ENCODE data around the gene PLK1.

The PLK1 gene

DNA sequence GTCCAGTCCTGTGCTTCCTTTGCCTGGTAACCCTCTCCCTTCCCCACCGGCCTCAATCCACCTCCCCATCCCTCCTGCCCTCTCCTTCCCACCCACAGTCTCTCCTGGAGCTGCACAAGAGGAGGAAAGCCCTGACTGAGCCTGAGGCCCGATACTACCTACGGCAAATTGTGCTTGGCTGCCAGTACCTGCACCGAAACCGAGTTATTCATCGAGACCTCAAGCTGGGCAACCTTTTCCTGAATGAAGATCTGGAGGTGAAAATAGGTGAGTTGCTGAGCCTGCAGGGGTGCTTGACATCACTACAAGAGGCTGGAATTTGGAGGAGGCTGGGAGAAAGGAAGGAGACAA is 1.3 kb downstream of the PLK1 start:
- DNase-seq (ENCODE audit: low spot score): no peak

DNA sequence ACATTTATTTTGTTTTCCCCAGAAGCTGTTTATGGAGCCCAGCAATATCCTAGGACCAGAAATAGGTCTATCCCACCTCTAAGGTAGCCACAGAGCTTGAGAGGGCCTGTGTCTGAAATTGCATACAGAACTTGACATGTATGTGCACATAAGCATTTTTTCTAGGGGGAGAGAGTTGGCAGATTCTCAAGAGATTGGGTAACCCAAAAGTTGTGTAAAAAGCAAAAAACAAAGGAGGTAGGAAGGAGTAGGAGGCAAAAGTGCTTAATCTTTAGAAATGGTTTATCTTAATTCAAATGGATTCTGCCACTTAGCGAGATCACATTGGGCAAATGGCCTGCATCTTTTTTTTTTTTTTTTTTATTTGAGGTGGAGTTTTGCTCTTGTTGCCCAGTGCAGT is 3.5 kb downstream of the PLK1 start:
- DNase-seq (ENCODE audit: low spot score): no peak

DNA sequence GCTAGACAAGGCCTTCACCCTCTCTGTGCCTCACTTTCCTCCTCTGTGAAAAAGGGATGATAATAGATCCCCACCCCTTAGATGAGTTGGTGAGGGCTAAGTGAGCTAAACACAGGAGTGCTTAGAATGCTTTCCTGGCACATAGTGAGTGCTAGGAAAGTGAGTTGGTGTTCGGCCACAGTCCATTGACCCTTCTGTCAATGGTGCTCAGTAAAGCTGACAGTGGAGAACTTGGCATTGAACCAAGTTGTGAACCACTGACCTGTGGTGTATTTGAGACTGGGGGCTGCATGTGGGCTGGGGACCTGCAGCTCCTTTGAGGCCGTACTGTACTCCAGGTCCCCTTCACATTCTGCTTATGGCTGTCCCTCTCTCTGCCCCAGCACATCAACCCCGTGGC is 4.8 kb downstream of the PLK1 start:
- DNase-seq (ENCODE audit: low spot score): no peak

DNA sequence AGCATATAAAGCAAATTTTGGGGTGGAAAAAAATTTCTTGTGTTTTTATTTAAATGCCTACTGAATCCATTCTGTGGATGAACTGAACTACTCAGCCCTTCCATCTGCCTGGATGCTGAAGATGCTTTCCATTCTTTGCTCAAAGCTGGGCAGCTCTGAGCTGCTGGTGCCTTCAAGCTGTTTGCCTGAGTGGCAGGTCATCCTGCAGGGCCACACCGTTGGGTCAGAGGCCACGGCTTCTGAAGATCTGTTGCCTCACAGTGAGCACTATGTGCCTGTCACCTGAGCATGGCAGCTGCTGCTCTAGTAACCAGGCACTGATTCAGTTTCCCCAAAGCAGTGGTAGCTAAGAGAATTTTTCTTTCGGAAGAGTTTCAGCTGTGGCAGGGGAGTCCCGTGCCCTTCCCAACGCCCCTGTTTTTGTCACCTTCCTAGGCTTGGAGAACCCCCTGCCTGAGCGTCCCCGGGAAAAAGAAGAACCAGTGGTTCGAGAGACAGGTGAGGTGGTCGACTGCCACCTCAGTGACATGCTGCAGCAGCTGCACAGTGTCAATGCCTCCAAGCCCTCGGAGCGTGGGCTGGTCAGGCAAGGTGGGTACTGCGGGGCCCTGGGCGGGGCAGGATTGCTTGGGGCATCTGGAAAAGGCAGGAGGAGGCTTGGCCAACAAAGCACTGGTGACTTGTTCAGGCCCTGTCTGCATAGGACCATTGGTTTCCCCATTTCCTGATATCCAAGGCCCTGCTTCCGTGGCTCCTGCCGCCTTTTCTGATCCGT is 8.5 kb downstream of the PLK1 start:
- no peak for DNase-seq (ENCODE audit: low spot score)

DNA sequence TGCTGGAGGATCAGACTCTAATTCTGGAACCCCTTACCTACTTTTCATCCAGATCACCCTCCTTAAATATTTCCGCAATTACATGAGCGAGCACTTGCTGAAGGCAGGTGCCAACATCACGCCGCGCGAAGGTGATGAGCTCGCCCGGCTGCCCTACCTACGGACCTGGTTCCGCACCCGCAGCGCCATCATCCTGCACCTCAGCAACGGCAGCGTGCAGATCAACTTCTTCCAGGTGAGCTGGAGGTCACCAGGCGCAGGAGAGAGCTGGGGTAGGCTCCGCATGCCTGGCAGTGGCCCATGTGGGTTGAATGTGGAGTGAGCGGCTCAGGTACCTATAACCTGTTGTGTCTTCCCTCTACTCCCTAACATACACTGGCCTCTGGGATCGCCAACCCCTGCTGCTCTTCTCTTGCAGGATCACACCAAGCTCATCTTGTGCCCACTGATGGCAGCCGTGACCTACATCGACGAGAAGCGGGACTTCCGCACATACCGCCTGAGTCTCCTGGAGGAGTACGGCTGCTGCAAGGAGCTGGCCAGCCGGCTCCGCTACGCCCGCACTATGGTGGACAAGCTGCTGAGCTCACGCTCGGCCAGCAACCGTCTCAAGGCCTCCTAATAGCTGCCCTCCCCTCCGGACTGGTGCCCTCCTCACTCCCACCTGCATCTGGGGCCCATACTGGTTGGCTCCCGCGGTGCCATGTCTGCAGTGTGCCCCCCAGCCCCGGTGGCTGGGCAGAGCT is 10.9 kb downstream of the PLK1 start:
- no peak for DNase-seq (ENCODE audit: low spot score)

DNA sequence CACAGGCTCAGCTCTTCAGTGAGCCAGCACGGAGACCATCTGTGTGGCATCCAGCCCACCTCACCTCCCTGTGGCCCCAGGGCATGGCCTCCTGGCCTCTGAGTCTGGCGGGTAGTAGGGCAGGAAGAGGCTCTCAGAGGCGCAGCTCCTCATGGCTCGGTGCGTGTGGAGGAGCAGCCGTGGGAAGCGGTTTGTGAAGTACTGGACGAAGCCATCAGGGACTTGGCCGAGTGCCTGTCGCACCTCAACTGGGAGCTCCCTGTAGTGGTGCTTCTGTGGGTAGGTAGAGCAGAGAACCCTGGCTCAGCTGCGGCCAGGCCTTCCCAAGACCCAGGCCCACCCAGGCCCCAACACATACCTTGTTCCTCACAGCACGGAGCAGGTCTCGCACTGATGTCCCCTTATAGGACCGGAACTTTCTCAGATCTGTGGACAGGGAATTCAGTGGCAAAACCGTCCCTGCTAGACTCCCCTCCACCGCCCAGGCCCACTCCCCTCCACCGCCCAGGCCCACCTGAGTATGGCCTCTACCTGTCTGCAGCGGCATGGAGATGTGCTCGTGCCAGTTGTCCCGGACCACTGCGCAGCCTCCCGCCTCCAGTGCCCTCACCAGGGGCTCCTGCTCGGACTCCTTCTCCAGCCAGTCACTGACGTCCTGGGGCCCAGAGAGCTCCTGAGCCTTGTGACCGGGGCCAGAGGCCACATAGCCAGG is 12.2 kb downstream of the PLK1 start:
- no peak for DNase-seq (ENCODE audit: low spot score)

DNA sequence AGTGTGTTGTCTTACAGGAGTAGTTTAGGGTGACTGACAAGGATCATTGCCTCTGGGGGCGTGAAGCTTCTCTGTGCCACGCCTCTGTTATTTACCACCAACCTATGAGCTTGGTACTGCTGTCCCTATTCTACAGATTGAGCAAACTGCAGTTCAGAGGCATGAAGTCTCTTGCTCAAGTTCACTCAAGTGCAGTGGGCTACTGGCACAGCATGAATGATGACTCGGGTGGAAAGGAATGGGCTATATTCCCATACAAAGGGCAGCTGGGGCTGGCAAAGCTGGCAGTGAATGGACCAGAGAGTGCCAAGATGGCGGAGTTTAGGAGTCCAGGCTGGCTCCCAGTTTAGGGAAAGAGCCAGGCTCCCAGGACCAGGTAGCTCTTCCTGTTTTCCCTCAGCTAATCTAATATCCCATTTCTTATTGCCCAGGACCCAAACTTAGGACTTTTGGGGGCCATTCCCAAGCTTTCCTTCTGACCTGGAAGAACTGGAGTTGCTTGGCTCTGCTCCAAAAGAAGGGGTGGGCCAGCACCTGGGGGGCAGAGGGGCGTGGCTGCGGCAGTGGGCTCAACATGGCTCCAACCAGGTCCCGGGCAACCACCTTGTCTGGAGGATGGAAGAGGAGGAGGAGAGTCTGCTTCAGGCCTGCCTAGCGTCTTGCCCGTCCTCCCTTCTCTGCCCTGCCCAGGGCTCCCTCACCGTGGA is 12.9 kb downstream of the PLK1 start:
- DNase-seq (ENCODE audit: low spot score): no peak

DNA sequence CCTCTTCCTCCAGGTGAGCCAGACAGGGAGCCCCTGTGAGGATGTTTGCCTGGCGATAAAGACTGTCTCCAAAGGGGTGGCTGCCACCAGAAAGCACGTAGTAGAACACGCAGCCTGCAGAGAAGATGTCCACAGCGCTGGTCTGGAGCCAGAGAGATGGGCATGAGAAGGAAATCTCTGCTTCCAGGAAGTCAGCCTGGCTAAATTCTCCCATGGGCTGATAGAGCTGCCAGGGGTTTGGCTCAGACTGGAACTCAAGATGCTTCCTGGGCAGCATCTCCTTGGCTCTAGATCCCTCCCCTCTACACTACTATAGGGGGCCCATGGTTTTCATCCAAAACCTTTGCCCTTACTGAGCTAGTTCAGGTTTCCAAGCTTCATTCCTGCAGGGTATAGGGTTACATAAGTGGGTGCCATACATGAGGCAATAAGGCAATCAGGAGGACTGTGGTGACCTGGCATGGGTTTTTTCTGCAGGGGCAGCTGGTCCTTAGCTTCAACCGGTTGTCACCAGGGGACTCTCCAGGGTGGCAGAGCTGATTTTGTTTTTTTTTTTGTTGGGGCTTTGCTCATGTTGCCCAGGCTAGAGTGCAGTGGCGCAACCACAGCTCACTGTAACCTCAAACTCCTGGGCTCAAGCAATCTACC is 13.6 kb downstream of the PLK1 start:
- DNase-seq (ENCODE audit: low spot score): no peak

DNA sequence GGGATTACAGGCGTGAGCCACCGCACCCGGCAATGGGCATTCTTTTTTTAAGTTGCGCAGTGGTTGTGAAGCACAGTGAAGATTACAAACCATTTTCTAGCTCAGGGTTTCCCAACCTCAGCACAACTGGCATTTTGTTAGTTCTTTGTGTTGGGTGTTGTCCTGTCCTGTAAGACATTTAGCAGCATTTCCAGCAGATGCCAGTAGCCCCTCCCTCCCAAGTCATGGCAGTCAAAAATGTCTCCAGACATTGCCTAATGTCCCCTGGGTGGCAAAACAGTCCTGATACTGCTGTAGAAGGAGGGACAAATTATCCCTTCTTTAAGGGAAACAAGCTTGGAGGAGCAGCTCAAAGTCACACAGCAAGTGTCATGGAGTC is 15.6 kb downstream of the PLK1 start:
- DNase-seq (ENCODE audit: low spot score): no peak

DNA sequence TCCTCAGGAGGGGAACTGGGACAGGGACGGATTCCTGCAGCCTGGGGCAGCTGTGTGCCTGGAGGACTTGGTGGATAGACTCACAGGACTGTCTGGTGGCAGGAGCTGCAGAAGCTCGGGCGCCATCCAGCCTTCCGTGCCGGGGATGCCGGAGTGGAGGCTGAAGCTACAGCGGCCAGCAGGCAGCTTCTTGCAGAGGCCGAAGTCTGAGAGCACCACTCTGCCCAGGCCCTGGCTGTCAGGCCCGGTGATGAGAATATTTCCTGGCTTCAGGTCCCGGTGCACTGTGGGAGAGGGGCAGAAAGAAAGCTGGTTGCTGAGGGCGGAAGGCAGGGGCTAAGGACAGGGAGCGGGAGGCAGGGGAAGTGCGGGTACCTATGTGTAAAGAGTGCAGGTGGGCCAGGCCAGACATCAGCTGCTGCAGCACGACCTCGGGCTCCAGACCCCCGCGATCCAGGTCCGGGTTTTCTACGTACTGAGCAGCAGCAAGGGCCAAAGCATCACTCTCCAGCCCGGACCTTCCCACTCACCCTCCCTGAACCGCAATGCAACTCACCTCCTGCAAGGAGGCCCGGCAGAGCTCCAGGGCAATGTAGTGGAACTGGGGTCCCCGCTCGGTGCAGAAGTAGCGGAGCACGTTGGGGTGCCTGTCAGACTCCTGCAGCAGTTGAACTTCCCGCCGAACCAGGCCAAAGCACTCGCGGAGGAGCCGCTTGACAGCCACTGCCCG is 16.1 kb downstream of the PLK1 start:
- no peak for DNase-seq (ENCODE audit: low spot score)

DNA sequence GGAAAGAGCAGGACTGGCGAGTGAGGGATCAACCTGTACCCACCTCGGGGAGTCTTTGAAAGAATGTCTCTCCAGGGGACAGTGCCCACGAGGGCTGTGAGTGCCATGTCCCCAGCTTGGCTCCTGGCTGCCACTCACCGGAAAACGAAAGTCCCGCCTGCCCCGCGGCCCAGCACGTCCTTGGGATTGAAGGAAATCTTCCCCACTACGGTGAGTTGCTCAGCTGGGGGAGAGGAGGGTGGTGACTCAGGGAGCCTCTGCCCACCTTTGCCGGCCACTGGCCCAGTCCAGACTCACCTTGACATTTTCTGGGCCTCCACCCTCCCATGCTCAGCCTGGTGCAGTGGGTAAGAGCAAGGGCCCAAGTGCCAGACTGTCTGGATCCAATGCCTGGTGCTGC is 17.1 kb downstream of the PLK1 start:
- no peak for DNase-seq (ENCODE audit: low spot score)

DNA sequence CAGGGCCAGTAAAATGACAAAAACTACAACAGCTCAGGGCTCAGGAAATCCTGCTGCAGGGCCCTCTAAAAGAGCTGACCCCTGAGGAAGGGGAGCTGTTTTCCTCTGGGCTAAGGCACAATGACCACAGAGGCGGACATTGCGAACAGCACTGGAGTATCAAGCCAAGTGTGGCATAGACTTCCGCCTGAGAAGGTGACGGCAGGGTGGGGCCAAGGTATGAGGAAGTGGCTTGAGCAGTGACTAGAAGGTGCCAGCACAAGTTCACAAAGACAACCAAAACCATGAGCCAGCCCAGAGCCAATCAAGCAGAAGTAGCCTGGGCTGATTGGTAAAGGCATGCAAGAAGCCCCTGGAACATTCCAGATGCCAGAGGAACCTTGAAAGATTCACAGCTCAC is 20.4 kb downstream of the PLK1 start:
- no peak for DNase-seq (ENCODE audit: low spot score)

DNA sequence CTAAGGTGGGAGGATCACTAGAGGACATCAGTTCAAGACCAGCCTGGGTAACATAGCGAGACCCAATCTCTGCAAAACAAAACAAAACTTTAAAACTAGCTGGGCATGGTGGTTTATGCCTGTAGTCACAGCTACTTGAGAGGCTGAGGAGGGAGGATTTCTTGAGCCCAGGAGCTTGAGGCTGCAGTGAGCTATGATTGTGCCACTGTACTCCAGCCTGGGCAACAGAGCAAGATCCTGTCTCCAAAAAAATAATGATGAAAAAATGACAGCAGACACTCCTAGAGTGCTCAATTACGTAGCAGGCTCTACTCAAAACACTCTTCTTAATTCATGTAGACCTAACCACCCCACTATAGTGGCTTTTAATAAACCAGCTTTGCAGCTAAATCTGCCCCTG is 21.4 kb downstream of the PLK1 start:
- no peak for DNase-seq (ENCODE audit: low spot score)

DNA sequence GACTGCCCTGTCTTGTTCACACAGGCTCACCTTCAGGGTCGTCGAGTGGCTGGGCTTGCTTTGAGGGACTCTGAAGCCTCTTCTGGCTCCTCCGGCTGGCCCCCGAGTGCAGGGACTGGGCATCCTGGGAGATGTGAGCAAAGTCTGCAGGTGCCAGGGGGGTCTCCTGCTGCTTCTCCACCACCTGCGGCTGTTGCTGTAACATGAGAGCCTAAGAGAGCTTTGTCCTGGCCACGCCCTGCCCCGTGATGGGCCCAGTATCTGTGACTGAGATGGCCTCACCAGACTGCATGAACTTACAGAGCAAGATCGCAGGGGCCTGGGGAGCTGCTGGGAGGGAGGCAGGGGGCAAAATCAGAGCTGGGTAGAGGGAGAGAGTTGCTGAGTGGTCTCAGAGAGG is 21.8 kb downstream of the PLK1 start:
- no peak for DNase-seq (ENCODE audit: low spot score)

DNA sequence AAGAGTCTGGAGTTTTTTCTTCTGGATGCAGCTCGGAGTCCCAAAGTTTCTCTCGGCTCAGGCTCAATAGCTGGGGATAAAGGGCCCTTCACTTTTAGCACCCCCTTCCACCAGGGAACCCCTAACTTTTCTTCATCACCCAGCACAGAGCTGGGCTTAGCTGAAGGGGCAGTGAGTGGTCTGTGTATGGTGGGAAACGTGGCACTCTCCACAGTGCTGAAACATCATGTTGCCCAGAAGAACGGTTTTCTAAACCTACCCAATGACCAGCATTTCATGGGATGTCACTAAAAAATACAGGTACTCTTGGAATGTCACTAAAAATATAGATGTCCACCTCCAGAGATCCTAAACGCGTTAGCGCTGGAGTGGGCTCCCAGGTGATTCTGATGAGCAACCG is 22.4 kb downstream of the PLK1 start:
- no peak for DNase-seq (ENCODE audit: low spot score)

DNA sequence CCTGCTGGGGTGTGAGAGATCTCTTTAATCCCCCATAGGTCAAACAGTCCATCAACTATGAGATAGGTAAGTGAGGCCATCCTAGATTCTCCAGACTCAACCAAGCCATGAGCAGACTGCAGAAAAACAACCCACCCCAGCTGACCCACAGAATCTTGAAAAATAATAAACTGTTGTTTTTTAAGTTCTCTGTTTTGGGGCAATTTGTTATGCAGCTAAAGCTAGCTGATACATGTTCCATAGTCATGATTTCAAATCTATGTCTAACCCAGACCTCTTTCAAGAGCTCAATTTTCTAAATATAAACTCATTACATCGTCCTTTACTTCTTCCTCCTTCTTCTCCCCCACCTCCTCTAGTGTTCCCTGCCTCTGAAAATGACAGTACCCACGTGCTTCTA is 24.3 kb downstream of the PLK1 start:
- no peak for DNase-seq (ENCODE audit: low spot score)

DNA sequence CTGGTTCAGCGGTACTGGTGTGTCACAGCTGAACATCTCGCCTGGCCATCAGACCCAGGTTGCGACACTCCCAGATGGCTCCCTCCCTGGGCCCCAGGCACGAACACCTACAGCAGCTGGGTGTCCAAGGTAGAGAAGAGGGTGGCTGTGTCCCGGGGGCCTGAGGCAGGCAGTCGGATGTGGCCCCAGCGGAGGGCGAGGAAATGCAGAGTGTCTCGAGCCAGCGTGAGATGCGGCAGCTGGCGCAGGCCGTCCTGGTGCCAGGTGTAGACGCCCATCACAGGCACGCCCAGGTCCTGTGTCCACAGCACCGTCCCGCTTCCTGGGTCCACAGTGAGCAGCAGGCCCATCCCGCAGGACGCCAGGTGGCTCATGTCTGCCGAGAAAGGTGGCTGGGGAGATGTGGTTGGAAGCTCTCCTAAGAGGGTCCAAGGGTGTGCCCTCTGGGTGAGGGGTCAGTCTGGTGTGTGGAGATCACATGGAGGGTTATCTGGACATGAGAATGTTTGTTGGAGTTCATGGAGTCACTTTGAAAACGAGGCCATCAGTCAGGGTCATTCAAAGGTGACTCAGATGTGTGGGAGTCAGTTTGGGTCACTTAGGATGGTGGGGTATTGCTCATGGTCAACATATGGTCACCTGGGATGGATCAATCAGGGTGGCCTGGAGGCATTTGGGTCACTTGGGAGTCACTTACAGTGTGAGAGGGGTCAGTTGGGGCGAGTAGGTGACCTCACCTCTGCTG is 26.3 kb downstream of the PLK1 start:
- DNase-seq (ENCODE audit: low spot score): no peak

DNA sequence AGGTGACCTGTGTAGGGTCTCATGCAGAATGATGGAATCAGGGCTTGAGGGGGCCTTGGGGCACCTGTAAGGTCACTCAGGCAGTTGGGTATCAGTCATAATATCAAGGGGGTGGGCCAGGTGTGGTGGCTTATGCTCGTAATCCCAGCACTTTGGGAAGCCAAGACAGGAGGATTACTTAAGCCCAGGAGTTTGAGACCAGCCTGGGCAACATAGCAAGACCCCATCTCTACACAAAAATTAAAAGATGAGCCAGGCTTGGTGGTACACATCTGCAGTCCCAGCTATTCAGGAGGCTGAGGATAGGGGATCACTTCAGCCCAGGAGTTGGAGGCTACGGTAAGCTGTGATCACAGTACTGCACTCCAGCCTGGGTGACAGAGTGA is 26.8 kb downstream of the PLK1 start:
- DNase-seq (ENCODE audit: low spot score): no peak

DNA sequence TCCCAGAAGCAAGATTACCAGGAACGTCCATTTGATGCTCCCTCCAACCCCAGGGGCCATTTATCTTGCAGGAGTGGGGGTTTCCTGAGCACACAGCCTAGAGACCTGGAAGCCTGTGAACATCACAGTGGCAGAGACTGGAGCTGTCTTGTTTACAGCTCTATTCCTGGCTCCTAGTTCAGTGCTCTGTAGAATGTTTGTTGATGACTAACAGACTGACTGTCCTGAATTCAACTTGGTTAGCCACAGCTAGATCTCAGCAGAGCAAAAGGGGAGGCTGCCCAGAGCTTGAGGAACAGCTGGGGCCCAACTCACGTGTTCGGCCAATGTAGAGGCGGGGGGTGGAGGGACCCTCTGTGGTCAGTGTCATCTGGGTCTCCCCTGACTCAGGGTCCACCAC is 27.8 kb downstream of the PLK1 start:
- no peak for DNase-seq (ENCODE audit: low spot score)

DNA sequence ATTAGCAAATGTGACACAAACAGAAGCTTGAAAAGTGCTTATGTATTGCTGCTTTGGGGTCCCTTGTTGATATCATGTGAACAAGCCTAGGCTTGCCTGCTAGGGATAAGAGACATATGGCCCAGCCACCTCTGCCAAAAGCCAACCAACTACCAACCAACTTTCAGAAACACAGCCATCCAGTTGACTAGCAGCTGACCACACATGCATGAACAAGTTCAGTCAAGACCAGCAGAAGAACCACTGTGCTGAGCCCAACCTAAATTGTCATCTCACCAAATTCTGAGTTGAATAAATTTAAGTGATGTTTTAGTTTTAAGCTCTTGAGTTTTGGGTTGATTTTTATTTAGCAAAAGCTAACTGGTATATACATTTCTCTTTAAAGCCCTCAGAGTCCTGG is 30.8 kb downstream of the PLK1 start:
- no peak for DNase-seq (ENCODE audit: low spot score)

DNA sequence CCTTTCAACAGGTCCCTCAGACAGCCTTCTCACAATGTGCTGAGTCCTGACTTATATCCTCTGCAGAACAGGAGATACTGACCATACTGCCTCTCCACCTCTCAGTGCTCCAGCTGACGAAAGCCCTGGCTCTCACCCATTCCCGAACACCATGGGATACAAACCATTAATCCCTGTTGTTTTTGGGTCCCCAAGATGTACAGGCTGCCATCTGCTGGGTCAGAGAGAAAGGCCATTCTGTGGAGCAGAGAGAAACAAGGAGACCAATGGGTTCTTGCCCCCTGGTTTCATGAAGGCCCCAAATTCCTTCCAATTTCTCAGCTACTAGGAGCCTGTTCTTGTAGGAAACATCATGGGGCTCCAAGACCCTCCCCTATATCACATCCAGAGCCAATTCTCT is 31.3 kb downstream of the PLK1 start:
- no peak for DNase-seq (ENCODE audit: low spot score)
